ENCODE data around the gene GNB3.
A peak's percentile ranks its signal among the peaks of the same experiment; 100 is the strongest.
"Not testable (repeated sequence)": the region's sequence is repeated elsewhere in the genome, so short reads cannot be mapped to it uniquely, and the experiment has no call there.

Gene GNB3

DNA sequence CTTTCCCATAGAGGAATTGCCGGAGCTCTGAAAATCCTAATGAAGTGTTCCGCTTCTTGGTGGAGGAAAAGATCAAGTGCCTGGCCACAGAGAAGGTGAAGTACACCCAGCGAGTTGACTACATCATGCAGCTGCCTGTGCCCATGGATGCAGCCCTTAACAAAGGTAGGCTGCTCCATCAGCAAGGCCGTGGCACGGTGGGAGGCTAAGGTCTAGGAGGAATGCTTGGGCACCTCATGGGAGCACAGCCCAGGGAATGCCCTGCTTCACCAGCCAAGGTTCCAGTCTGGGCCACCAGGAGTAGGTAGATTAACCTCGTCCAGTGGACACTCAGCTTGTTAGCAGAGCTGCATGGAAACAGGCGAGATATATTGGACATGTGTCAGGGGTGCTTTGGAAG lies 20.2 kb downstream of the GNB3 start:
- DNase-seq (ENCODE audit: low read depth): no peak

DNA sequence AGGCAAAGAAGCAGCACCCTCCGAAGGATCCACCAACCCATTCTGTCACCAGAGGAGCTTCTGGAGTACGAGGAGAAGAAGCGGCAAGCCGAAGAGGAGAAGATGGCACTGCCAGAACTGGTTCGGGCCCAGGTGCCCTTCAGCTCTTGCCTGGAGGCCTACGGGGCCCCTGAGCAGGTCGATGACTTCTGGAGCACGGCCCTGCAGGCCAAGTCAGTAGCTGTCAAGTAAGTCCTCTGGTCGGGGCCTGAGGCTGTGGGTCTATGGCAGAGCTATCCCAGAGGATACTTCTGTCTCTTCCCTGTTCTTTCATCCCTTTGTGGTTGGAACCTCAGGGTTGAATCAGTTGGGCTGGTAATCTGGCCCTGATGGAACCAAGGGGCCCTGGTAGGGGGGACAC lies 20.7 kb downstream of the GNB3 start:
- no peak for DNase-seq (ENCODE audit: low read depth)

- DNase-seq (ENCODE audit: low read depth): no peak
Observed at GRCh38 chr12:6863033-6863432, 22.3 kb downstream of the GNB3 start.

DNA sequence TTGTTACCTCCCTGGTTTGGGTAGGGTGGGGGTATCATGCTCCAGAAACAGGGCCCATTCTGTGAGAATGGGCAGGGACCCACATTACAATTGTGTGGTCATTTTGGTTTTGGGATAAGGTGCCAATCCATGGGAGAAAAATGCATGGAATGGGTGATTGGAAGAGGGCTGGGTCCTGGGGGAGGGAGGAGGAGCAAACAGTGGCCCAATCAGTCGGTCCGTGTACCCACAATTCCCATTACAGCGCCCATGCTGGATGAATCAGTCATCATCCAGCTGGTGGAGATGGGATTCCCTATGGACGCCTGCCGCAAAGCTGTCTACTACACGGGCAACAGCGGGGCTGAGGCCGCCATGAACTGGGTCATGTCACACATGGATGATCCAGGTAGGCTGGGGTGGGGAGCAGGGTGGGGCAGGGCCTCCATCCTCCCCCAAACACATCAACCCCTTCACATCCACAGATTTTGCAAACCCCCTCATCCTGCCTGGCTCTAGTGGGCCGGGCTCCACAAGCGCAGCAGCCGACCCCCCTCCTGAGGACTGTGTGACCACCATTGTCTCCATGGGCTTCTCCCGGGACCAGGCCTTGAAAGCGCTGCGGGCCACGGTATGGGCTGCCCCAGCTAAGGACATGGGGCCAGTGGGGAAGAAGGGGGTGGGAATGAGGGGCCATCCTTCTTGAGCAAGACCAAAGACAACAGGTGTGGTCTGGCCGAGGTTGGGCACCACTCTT lies 23.0 kb downstream of the GNB3 start:
- no peak for DNase-seq (ENCODE audit: low read depth)

DNA sequence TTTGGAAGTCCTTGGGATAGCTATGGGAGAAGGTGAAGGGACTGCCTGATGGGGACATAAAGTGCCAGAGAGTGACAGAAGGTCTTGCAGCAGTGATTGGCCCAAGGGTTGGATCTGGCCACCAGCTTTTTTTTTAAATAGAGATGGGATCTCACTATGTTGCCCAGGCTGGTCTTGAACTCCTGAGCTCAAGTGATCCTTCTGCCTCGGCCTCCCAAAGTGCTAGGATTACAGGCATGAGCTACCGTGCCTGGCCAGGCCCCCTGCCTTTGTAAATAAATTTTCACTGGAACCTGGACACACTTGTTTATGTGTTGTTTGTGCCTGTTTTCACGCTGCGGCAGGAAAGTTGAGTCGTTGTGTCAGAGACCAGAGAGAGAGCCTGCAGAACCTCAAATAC lies 24.6 kb downstream of the GNB3 start:
- not testable (repeated sequence) for DNase-seq (ENCODE audit: low read depth)

- no peak for DNase-seq (ENCODE audit: low read depth)
Observed at GRCh38 chr12:6866163-6866919, 25.6 kb downstream of the GNB3 start.

DNA sequence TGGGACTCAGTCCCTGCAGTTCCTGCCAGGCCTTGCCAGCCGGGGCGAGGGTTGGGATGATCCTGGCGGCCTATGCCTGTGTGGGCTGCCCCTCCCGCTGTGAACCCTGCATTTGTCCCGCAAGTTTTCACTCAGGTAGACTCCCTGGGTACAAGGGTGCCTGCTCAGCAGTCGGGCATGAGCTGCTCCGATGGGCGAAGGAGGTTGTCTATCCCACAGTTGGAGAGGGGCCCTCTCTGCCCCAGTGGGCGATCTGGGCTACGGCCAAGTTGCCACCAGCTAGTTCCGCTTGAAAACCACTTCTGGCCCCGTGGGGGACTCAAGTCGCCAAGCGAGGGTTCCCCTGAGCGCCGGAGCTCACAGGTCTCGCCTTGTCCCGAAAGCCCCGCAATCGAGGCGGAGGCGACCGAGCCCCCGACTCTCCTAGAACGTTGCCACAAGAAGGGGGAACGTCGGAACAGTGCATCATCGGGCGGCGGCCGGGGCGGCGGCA lies 26.2 kb downstream of the GNB3 start:
- DNase-seq (ENCODE audit: low read depth): no peak

DNA sequence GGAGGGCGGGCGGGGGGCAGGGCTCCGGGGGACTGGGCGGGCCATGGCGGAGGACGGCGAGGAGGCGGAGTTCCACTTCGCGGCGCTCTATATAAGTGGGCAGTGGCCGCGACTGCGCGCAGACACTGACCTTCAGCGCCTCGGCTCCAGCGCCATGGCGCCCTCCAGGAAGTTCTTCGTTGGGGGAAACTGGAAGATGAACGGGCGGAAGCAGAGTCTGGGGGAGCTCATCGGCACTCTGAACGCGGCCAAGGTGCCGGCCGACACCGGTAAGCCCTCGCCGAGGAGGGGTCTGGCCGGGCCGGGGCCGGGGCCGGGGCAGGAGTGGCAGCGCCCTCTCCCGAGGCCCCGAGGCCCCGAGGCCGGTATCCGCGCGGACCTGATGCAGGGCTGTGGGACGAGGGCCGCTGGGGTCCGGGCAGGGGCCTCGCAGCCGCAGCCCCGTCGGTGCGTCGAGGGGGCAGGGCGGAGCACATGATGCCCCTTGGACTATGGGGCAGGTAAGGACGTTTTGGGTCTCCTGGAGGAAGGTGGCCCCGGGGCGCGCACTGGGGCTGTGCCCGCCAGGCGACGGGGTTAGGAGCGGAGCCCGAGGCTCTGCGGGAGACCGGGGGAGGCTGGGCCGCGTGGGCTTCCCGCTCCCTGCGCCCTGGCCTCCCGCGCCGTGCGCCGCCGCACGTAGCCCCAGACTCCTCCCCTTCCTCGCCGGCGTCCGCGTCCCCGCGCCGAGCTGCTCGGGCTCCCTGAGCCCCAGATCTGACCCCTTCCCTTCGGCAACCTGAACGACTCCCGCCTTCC lies 26.9 kb downstream of the GNB3 start, which contains the start of gene TPI1:
TSS of gene TPI1 (plus strand) at position 119 of the 798 bp plus-strand sequence. CDS start at position 155, 36 bp downstream.
- DNase-seq (ENCODE audit: low read depth): peak; percentile 70

GRCh38 chr12:6868211-6869048 lies 27.7 kb downstream of the GNB3 start:
- no peak for DNase-seq (ENCODE audit: low read depth)

DNA sequence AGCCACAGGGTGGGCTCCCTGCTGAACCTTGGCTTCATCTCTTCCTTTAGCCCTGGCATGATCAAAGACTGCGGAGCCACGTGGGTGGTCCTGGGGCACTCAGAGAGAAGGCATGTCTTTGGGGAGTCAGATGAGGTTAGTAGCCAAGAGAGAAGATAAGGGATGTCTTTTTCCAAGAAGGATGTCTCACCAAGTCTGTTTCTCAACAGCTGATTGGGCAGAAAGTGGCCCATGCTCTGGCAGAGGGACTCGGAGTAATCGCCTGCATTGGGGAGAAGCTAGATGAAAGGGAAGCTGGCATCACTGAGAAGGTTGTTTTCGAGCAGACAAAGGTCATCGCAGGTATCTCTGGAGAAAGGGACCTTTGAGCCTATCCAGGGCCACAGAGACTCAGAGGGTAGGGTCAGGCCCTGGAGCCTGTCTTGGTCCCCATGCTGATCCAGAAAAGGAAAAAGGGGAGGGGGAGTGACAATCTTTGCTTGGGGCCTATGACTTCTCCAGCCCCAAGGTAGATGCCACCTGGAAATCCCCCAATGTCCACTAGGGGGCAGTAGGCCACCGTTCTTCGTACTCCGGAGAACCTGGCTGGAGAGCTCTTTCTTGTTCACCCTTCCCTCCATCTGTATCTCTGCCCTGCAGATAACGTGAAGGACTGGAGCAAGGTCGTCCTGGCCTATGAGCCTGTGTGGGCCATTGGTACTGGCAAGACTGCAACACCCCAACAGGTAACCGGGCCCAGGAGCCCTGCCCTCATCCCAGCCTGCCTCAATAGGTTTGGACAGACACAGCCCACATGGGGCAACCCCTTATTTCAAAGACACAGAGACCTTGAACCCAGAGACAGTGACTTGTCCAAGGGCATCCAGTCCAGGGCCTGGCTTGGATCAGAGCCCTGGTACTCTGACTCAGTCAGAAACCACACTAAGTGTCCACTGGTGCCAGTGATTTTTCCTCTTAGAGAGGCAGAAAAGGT lies 28.6 kb downstream of the GNB3 start:
- DNase-seq (ENCODE audit: low read depth): peak; percentile 73

GRCh38 chr12:6870304-6870703 lies 29.6 kb downstream of the GNB3 start:
- DNase-seq (ENCODE audit: low read depth): not testable (repeated sequence)

DNA sequence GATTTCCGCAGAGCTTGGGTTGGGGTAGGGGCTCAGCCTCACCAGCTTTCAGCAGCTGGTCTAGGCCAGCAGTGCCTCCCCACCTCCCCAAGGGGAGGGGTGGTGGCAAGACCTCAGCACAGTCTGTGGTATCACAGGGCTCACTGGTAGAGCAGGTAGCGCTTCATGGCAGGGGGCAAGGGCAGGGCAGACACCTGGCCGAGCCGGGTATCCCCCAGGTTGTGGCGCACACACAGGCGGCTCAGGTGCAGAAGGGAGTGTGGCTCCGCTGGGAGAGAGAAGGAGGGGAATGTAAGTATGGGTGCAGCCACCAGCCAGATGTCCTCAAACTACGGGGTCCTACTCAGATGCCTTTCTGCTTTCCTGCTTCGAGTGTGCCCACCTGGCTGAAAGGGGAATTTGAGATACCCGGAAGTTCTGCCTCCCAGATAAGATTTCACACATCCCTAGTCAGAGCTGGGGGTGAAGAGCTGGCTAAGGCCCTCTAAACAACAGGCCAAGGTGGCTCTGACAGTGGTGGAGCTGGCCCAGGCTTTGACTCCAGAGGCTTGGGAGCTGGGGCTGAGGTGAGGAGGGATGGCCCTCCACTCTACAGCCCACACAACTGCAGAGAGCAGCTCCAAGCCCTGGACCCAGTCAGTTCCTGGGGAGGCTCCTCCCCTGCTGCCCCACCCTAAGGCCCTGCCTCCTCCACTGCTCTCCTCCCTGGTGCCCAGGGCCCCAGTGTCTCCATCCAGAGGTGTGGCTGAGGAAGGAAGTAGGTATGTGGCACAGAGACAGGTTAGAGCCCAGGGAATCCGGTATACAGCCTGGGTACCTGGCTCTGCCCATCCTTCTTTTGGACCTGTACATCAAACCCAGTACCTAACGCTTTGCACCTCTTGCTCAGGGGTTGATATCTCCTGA lies 30.6 kb downstream of the GNB3 start:
- no peak for DNase-seq (ENCODE audit: low read depth)

- DNase-seq (ENCODE audit: low read depth): peak; percentile 75
Observed at GRCh38 chr12:6872073-6873048, 31.6 kb downstream of the GNB3 start.

GRCh38 chr12:6873094-6874014 lies 32.6 kb downstream of the GNB3 start, which contains the start of gene SPSB2:
SPSB2 (minus strand) TSS chr12:6873303; CDS start chr12:6872901, 402 bp downstream.
- peak; percentile 99 for DNase-seq (ENCODE audit: low read depth)

GRCh38 chr12:6874015-6874368 lies 33.3 kb downstream of the GNB3 start:
- not testable (repeated sequence) for DNase-seq (ENCODE audit: low read depth)

DNA sequence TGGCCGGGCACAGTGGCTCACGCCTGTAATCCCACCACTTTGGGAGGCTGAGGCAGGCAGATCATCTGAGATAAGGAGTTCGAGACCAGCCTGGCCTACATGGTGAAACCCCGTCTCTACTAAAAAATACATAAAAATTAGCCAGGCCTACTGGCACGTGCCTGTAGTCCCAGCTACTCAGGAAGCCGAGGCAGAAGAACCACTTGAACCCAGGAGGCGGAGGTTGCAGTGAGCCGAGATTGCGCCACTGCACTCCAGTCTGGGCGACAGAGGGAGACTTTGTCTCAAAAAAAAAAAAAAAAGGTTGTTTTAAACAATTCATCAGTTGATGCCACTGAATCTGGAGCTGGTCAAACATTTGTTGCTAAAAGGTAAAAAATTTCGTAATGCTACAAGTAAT lies 39.1 kb downstream of the GNB3 start:
- not testable (repeated sequence) for DNase-seq (ENCODE audit: low read depth)

DNA sequence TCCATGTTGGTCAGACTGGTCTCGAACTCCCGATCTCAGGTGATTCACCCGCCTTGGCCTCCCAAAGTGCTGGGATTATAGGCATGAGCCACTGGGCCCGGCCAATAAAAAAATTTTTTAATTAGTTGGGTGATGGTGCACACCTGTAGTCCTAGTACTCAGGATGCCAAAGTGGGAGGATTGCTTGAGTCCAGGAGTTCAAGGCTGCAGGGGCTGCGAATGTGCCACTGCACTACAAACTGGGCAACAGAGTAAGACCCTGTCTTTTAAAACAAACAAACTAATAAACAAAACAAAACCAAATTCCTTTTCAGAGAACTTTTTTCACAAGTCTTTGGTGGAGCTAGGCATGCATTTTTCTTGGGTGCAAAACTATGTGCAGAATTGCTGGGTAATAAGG lies 42.5 kb downstream of the GNB3 start:
- DNase-seq (ENCODE audit: low read depth): no peak

Data from activated T-helper 9 cell treated with anti-CD3 and anti-CD28 coated beads, Interleukin-2, amount 50 U/mL, for 16 hours (primary cell).